Right renal cortex interstitium (tissue), 3 donors: Measurements from ENCODE around the gene SRSF9. TPM values are rescaled to one million over a fixed set of nuclear protein-coding genes. Genes with fewer than 3 reads are reported as not detected.

Experiments
- DNase-seq, 3 donors: peaks; one replicate each; pipeline ENCODE4 v3.0.0-alpha.2; 2013; ENCODE audit warnings: low read depth in 3 of 3, low spot score in 2 of 3
- polyA plus RNA-seq, 3 donors: library from polyadenylated mRNA; unstranded; fragments of 120-200 nt; gene quantifications; one replicate each; pipeline ENCODE4 v1.2.1, GENCODE V29; 2013; ENCODE audit not compliant: insufficient read length in 3 of 3

The SRSF9 gene
- polyA plus RNA-seq, 3 donors: 204 to 236 (median 228) TPM

DNA sequence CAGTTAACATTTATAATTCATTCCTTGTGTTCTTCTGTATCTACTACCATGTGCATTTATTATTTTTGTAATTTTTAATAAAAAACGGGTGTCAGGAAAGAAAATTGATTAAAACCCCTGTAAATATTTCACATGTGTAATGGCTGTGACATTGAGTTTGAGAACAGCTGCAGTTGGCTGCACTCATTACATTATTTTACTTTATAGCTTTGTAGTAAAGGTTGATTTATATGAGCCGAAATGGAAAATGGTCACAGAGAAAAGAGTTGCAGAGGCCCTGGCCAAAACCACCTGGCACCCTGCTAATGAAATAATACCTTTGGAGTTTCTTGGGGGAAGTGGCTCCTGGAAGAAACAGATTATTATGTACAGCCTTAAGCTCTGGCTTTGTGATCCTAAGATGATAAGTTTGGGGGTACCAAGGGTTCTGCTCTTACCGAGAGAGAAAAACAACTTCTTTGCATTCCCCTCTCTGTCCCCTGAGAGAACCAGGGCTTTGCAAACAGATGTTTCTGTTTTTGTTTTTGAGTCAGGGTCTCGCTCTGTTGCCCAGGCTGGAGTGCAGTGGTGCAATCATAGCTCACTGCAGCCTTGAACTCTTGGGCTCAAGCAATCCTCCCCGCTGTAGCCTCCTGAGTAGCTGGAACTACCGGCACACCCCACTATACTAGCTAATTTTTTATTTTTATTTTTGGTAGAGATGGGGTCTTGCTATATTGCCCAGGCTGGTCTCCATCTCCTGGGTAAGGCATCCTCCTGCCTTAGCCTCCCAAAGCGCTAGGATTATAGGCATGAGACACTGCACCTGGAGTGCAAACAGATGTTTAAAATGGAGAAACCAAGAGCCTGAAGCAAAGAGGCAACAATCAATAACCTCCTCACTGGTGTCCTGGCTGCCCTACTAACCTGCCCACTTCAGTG, 16.7 kb upstream of the SRSF9 start:
- no peak for DNase-seq

GRCh38 chr12:120483621-120484020, 14.1 kb upstream of the SRSF9 start:
- DNase-seq: no peak

DNA sequence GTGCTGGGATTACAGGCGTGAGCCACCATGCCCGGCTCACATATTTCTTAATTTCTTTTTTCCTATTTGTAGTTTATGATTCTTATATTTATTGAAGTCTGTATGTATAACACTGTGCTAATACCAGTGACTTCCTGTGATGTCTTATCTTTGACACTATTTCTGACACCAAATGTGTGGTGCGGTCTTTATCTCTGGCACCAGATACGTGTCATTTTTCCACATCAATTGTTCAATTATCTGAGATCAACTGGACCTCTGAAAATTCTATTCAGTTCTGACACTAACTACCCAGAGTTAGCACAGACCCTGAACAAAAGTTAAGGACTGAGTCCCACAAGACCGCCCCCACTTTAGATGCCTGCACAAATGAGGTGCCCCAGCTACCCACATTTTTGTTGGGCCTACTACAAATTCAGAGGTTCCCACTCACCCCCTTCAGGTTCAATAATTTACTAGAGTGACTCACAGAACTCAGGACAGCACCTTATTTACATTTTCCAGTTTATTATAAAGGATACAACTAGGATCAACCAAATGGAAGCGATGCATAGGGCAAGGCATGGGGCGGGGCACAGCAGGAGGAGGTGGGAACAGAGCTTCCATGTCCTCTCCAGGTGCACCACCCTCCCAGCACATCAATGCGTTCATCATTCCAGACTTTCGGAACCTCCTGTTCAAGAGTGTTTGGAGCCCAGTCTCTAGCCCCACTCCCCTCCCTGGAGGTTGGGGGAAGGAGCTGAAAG, 11.6 kb upstream of the SRSF9 start:
- no peak for DNase-seq

DNA sequence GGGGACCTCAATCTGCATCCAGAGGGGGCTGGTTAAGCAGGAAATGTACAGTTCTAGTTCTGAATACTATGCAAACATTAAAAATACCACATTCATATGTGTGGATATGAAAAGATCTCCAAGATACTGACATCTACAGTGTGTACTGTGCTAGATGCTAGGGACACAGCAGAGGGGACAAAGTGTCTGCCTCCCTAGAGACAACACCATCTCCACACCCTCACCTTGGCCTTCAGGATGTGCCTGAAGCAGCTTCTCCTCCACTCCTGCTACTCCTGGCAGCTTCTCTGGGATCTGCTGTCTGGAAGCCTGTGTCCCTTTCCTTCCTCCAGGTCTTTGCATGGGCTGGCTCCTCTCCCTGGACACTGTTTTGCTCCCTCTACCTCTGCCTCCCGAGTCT, 10.7 kb upstream of the SRSF9 start:
- no peak for DNase-seq

GRCh38 chr12:120479458-120479857, 9.9 kb upstream of the SRSF9 start:
- no peak for DNase-seq

- DNase-seq: no peak
Observed at GRCh38 chr12:120475643-120476042, 6.1 kb upstream of the SRSF9 start.

- DNase-seq: no peak
Observed at GRCh38 chr12:120474616-120474960, 5.0 kb upstream of the SRSF9 start.

- no peak for DNase-seq
Observed at GRCh38 chr12:120473807-120474615, 4.5 kb upstream of the SRSF9 start.

DNA sequence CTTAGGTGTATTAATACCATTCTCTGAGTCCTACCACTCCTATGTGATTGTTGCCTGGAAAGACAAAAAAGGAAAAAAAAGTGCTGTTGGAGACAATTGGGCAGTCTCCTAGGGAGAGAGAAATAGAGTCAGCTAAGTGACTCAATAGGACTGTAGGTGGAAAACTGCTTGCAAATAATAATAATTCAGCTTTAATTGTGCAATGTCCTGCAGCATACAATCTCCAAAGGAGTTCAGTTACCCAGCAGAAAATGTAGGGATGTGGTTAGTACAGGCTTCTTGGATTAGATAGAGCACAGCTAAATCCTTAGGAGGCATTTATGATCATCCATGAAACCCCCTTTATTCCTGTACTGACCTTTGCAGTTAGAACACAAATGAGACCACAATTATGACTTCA, 3.0 kb upstream of the SRSF9 start:
- no peak for DNase-seq

GRCh38 chr12:120470150-120470784, 719 bp upstream of the SRSF9 start:
- DNase-seq: no peak

DNA sequence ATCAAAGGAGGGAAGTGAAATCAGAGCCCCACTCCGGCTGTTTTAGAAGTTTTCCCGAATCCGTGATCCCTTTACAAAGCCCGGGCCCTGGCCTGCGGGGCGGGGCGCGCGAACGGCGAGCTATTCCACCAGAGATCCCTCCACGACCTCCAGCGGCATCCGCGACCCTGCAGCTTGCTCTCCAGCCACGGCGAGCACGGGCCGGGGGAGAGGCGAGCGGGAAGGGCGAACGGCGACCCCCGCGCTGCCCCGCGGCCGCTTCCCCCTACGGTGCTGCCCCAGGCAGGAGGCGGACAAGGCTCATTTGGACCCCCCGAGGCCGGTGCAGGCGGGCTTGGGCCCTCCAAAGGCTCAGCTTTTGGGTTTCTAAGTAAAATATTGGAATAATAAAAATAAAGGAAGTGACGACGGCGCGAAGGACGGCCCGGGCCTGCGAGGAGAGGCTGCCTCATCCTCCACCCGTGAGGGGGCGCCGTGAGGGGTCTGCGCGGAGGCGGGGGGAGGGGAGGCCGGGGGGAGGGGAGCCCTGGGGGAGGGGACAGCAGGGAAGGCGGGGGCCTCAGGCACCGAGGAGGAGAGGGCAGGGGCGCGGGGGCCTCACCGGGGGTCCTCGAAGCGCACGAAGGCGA, 613 bp downstream of the SRSF9 start:
- DNase-seq: no peak

GRCh38 chr12:120468325-120468820, 1.2 kb downstream of the SRSF9 start:
- DNase-seq: no peak

- no peak for DNase-seq
Observed at GRCh38 chr12:120467439-120467838, 2.1 kb downstream of the SRSF9 start.

DNA sequence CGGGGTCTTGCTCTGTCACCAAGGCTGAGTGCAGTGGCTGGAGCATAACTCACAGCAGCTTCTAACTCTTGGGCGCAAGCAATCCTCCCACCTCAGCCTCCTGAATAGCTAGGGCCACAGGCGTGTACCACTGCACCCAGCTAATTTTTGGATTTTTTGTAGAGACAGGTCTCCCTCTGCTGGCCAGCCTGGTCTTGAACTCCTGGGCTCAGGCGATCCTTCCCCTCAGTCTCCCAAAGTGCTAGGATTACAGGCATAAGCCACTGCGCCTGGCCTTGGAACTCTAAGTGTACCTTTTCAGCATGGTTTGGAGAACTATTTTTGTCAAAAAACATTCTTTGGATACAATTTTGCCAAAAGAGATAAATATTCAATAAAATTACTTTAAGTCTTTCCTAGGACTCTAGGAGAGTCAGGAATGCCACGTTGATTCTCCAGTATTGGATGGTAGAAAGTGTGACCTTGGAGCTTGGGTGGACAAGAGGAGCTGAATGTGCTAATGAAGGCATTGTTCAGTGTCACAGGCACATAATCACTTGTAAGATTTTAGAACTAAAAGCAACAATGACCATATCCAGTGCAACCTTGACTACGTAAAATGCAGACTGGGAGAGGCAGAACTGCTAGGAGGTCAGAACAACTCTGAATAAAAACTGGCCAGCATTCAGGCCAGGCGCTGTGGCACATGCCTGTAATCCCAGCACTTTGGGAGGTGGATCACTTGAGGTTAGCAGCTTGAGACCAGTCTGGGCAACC, 2.8 kb downstream of the SRSF9 start:
- DNase-seq: no peak

GRCh38 chr12:120465756-120466155, 3.8 kb downstream of the SRSF9 start:
- no peak for DNase-seq

DNA sequence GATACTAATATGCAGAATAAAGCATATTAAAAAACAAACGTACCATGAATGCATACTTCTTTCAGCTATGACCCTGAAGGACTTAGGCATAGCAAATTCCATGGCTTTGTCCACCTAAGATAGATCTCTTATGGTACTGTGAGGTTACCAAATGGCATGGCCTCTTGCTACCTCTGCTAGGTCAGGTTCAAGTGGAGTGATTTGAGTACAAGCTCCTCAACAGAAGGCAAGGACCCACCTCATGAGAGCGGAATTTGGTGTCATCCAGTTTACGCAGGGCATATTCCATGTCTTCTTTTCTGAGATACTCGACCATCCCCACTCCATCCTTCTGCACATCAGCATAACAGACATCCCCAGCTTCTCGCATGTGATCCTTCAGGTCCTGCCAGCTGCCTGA, 5.8 kb downstream of the SRSF9 start:
- DNase-seq: no peak

GRCh38 chr12:120462099-120462640, 7.4 kb downstream of the SRSF9 start:
- no peak for DNase-seq

- no peak for DNase-seq
Observed at GRCh38 chr12:120460157-120460556, 9.4 kb downstream of the SRSF9 start.

GRCh38 chr12:120457133-120457532, 12.4 kb downstream of the SRSF9 start:
- DNase-seq: no peak
